Chondrocyte (in vitro differentiated cells): ENCODE results near the gene S100A6. TPM values are rescaled to one million over a fixed set of nuclear protein-coding genes. Genes with fewer than 3 reads are reported as not detected.

Experiments used
- DNase-seq: peaks from one replicate; pipeline ENCODE4 v3.0.0; 2021; ENCODE audit warnings: mixed read lengths, low spot score
- H3K27ac Mint-ChIP-seq: one replicate; pipeline ENCODE4 v1.8.0; 2021; ENCODE audit warnings: mild to moderate bottlenecking, moderate library complexity, mixed read lengths; ENCODE audit not compliant: unreplicated experiment
- H3K27me3 Mint-ChIP-seq: 2 replicates; pipeline ENCODE4 v1.8.0; 2021; ENCODE audit warnings: low read depth, mixed read lengths
- H3K36me3 Mint-ChIP-seq: 2 replicates; pipeline ENCODE4 v1.8.0; 2021; ENCODE audit warnings: low read depth, mixed read lengths
- H3K4me1 Mint-ChIP-seq: 2 replicates; pipeline ENCODE4 v1.8.0; 2021; ENCODE audit warnings: low read depth, mild to moderate bottlenecking, mixed read lengths
- H3K4me3 Mint-ChIP-seq: one replicate; pipeline ENCODE4 v1.8.0; 2021; ENCODE audit warnings: mild to moderate bottlenecking, moderate library complexity, mixed read lengths; ENCODE audit not compliant: unreplicated experiment
- H3K9me3 Mint-ChIP-seq: 2 replicates; pipeline ENCODE4 v1.8.0; 2021; ENCODE audit warnings: low read depth, mixed read lengths
- CTCF ChIP-seq: fragments of 200-600 bp; sonication (generic); IDR thresholded peaks from 2 replicates; pipeline ENCODE4 v1.5.0; 2021; ENCODE audit warnings: antibody characterized with exemption, mild to moderate bottlenecking, moderate library complexity
- total RNA-seq: library from RNA; stranded (reverse); gene quantifications from 3 replicates; pipeline ENCODE4 v1.2.1, GENCODE V29; 2021

The S100A6 gene
- total RNA-seq, 1 donor from 2014 or later, result 12.1 TPM

- Mint-ChIP-seq H3K4me1 (peaks cover 6% of the 10 kb centered on the region), H3K27ac (no peak overlapping the region), H3K27me3 (peaks cover 49% of the 10 kb centered on the region), H3K9me3 (no peaks in the 10 kb centered on the region), H3K36me3 (no peaks in the 10 kb centered on the region), H3K4me3 (no peak overlapping the region)
- TF ChIP-seq CTCF, result no peak
- no peak for DNase-seq
These were observed 48.1 kb downstream of the S100A6 start for GRCh38 chr1:153487707-153488106.

GRCh38 chr1:153485863-153486262, 49.9 kb downstream of the S100A6 start:
- Mint-ChIP-seq H3K4me3 (no peak overlapping the region), H3K27ac (no peak overlapping the region), H3K36me3 (no peaks in the 10 kb centered on the region), H3K9me3 (no peaks in the 10 kb centered on the region), H3K4me1 (peaks cover 6% of the 10 kb centered on the region), H3K27me3 (peaks cover 53% of the 10 kb centered on the region)
- TF ChIP-seq CTCF, result no peak
- no peak for DNase-seq

Other genes starting within 250 kb of the S100A6 start
- gene PGLYRP3, start 223.0 kb downstream of the S100A6 start, total RNA-seq, result not detected in 3 replicates
- gene PGLYRP4, start 187.2 kb downstream of the S100A6 start, total RNA-seq, result not detected in 3 replicates
- gene S100A9, start 178.1 kb downstream of the S100A6 start, total RNA-seq, result not detected in 3 replicates
- gene S100A12, start 160.4 kb downstream of the S100A6 start, total RNA-seq, result not detected in 3 replicates
- not detected in 3 replicates for gene S100A8, start 144.9 kb downstream of the S100A6 start, total RNA-seq
- gene S100A7A, start 119.5 kb downstream of the S100A6 start, total RNA-seq, result not detected in 3 replicates
- not detected in 3 replicates for gene S100A7, start 75.3 kb downstream of the S100A6 start, total RNA-seq
- 0.47 to 0.94 TPM in 2 of 3 replicates, not detected in the other for gene S100A5, start 4.9 kb upstream of the S100A6 start, total RNA-seq
- 331 to 404 TPM (median 388 TPM) in 3 replicates for gene S100A4, start 9.8 kb upstream of the S100A6 start, total RNA-seq
- gene S100A3, start 13.3 kb upstream of the S100A6 start, total RNA-seq, result 6.5 to 10.8 TPM (median 8.7 TPM) in 3 replicates
- 15.4 to 22.2 TPM (median 18.9 TPM) in 3 replicates for gene S100A2, start 29.9 kb upstream of the S100A6 start, total RNA-seq
- 111 to 122 TPM (median 115 TPM) in 3 replicates for gene S100A16, start 77.1 kb upstream of the S100A6 start, total RNA-seq
- gene S100A14, start 80.3 kb upstream of the S100A6 start, total RNA-seq, result not detected in 3 replicates
- 98.2 to 113 TPM (median 98.4 TPM) in 3 replicates for gene S100A13, start 91.5 kb upstream of the S100A6 start, total RNA-seq
- 1.2 to 1.5 TPM (median 1.3 TPM) in 3 replicates for gene S100A1, start 92.4 kb upstream of the S100A6 start, total RNA-seq
- gene CHTOP, start 98.1 kb upstream of the S100A6 start, total RNA-seq, result 44.4 to 56.9 TPM (median 47.9 TPM) in 3 replicates
- gene SNAPIN, start 122.7 kb upstream of the S100A6 start, total RNA-seq, result 31.1 to 41.8 TPM (median 35.9 TPM) in 3 replicates
- 120 to 164 TPM (median 122 TPM) in 3 replicates for gene ILF2, start 135.0 kb upstream of the S100A6 start, total RNA-seq
- 0.21 to 0.27 TPM in 2 of 3 replicates, not detected in the other for gene NPR1, start 142.7 kb upstream of the S100A6 start, total RNA-seq
- gene INTS3, start 192.1 kb upstream of the S100A6 start, total RNA-seq, result 48.6 to 61.0 TPM (median 49.1 TPM) in 3 replicates
- gene SLC27A3, start 239.4 kb upstream of the S100A6 start, total RNA-seq, result 10.6 to 16.6 TPM (median 11.6 TPM) in 3 replicates